SK-N-SH (cell line): ENCODE data around the gene TMPRSS15. TPM values are rescaled to one million over a fixed set of nuclear protein-coding genes. Genes with fewer than 3 reads are reported as not detected.

ENCODE experiments used
- CTCF ChIA-PET: fragments of 300-600, 350-600 bp; formaldehyde crosslinking; extraction: SDS; loops from one replicate; lab custom pipeline; 2021; lab: Yijun Ruan, JAX
- POLR2A ChIA-PET: fragments of 350-600 bp; sonication (Branson Sonifier 250); formaldehyde crosslinking; extraction: SDS; loops from one replicate; lab custom pipeline; 2020; ENCODE audit warnings: antibody characterized with exemption, inconsistent platforms; lab: Yijun Ruan, JAX
- DNase-seq: peaks from one replicate; pipeline ENCODE4 v3.0.0; 2012
- H2AFZ ChIP-seq: fragments of 200-600 bp; sonication (generic); 2 replicates; pipeline ENCODE4 v1.8.1; 2016; ENCODE audit warnings: antibody characterized with exemption, mild to moderate bottlenecking, low read depth
- H3F3A ChIP-seq: fragments of 200-600 bp; sonication (generic); replicated peaks from 2 replicates; pipeline ENCODE3; 2016; ENCODE audit warnings: antibody characterized with exemption, mild to moderate bottlenecking; ENCODE audit not compliant: insufficient read depth
- H3K27ac ChIP-seq, 2 experiments: fragments of 200-500 bp in 1 of 2; fragments of 200-600 bp in 1 of 2; sonication (Bioruptor generic) in 1 of 2; sonication (generic), shearing (Covaris generic) in 1 of 2; 2 replicates each; pipeline versions ENCODE4 v1.5.1 to v1.6.1; 2014 to 2016; ENCODE audit warnings: low read depth in 2 of 2, inconsistent platforms in 1 of 2, low read length in 1 of 2, mild to moderate bottlenecking in 1 of 2, mixed read lengths in 1 of 2
- H3K27me3 ChIP-seq: fragments of 200-600 bp; sonication (generic), shearing (Covaris generic); 2 replicates; pipeline ENCODE4 v1.6.1; 2016; ENCODE audit warnings: mixed run types; ENCODE audit not compliant: insufficient read depth
- H3K36me3 ChIP-seq, 2 experiments: fragments of 200-500 bp in 1 of 2; fragments of 200-600 bp in 1 of 2; sonication (Bioruptor generic) in 1 of 2; sonication (generic) in 1 of 2; replicated peaks in 1 of 2; 2 replicates each; pipeline versions ENCODE3 to v1.5.1; 2014 to 2016; ENCODE audit warnings: low read length in 1 of 2, mild to moderate bottlenecking in 1 of 2; ENCODE audit not compliant: insufficient read depth in 2 of 2, control insufficient read depth in 1 of 2
- H3K4me1 ChIP-seq, 2 experiments: fragments of 200-500 bp in 1 of 2; fragments of 200-600 bp in 1 of 2; sonication (Bioruptor generic) in 1 of 2; sonication (generic), shearing (Covaris generic) in 1 of 2; 2 replicates each; pipeline versions ENCODE4 v1.5.1 to v1.6.1; 2014 to 2016; ENCODE audit warnings: low read depth in 1 of 2, low read length in 1 of 2, mixed run types in 1 of 2; ENCODE audit not compliant: insufficient read depth in 2 of 2, control insufficient read depth in 1 of 2
- H3K4me2 ChIP-seq: fragments of 200-600 bp; sonication (generic), shearing (Covaris generic); 2 replicates; pipeline ENCODE4 v1.6.1; 2017; ENCODE audit warnings: mixed run types
- H3K4me3 ChIP-seq, 2 experiments: fragments of 200-500 bp in 1 of 2; fragments of 200-600 bp in 1 of 2; sonication (Bioruptor generic) in 1 of 2; sonication (generic), shearing (Covaris generic) in 1 of 2; 2 replicates each; pipeline versions ENCODE4 v1.5.1 to v1.8.1; 2014 to 2016; ENCODE audit warnings: low read depth in 2 of 2, inconsistent platforms in 1 of 2, low read length in 1 of 2, mild to moderate bottlenecking in 1 of 2, mixed read lengths in 1 of 2, moderate library complexity in 1 of 2
- H3K79me2 ChIP-seq: fragments of 200-600 bp; sonication (generic); 2 replicates; pipeline ENCODE4 v1.8.1; 2017; ENCODE audit warnings: mild to moderate bottlenecking; ENCODE audit not compliant: insufficient read depth
- H3K9ac ChIP-seq: fragments of 200-600 bp; sonication (generic); 2 replicates; pipeline ENCODE4 v1.6.1; 2017; ENCODE audit warnings: mixed run types
- H3K9me2 ChIP-seq: fragments of 200-600 bp; sonication (generic); 2 replicates; pipeline ENCODE4 v1.6.1; 2017; ENCODE audit warnings: mixed run types
- H3K9me3 ChIP-seq: fragments of 200-600 bp; sonication (generic); 2 replicates; pipeline ENCODE4 v1.6.1; 2017; ENCODE audit warnings: mixed run types, mild to moderate bottlenecking, moderate library complexity
- H4K20me1 ChIP-seq: fragments of 200-600 bp; sonication (generic); 2 replicates; pipeline ENCODE4 v1.6.1; 2017; ENCODE audit warnings: mild to moderate bottlenecking, mixed run types; ENCODE audit not compliant: insufficient read depth
- CTCF ChIP-seq: fragments of 200-600 bp; sonication (generic); IDR thresholded peaks from 2 replicates; pipeline ENCODE4 v1.6.1; 2017; ENCODE audit warnings: antibody characterized with exemption, mild to moderate bottlenecking, moderate library complexity
- FOXJ3 ChIP-seq: sonication (generic); formaldehyde crosslinking; IDR thresholded peaks from 2 replicates; pipeline ENCODE4 v1.5.1; 2020; ENCODE audit warnings: mild to moderate bottlenecking, missing genetic modification reagents
- FOXM1 ChIP-seq: IDR thresholded peaks from 2 replicates; pipeline ENCODE4 v1.4.0; 2012; ENCODE audit warnings: low read depth, mild to moderate bottlenecking
- IRF3 ChIP-seq: fragments of 150-350 bp; IDR thresholded peaks from 2 replicates; pipeline ENCODE4 v1.6.1; 2016; ENCODE audit warnings: mild to moderate bottlenecking, low read depth, low read length
- JUND ChIP-seq: IDR thresholded peaks from 2 replicates; pipeline ENCODE4 v1.4.0; 2012
- MXI1 ChIP-seq: IDR thresholded peaks from 2 replicates; pipeline ENCODE4 v1.6.1; 2012; ENCODE audit warnings: mild to moderate bottlenecking, low read depth, low read length, improper control_type of control experiment
- NFIC ChIP-seq: IDR thresholded peaks from 2 replicates; pipeline ENCODE4 v1.4.0; 2012; ENCODE audit warnings: borderline replicate concordance
- NRF1 ChIP-seq: IDR thresholded peaks from 2 replicates; pipeline ENCODE4 v1.6.1; 2012; ENCODE audit warnings: low read depth, mild to moderate bottlenecking, low read length
- POLR2AphosphoS5 ChIP-seq: IDR thresholded peaks from 2 replicates; pipeline ENCODE4 v1.6.1; 2012; ENCODE audit warnings: low read depth, low read length
- RAD21 ChIP-seq: IDR thresholded peaks from 2 replicates; pipeline ENCODE4 v1.6.1; 2012; ENCODE audit warnings: mild to moderate bottlenecking, low read length
- RFX5 ChIP-seq: IDR thresholded peaks from 2 replicates; pipeline ENCODE4 v1.6.1; 2012; ENCODE audit warnings: mild to moderate bottlenecking, improper control_type of control experiment, low read length
- RXRA ChIP-seq: IDR thresholded peaks from 2 replicates; pipeline ENCODE4 v1.4.0; 2012; ENCODE audit warnings: low read depth, mild to moderate bottlenecking, borderline replicate concordance
- TAF1 ChIP-seq: IDR thresholded peaks from 2 replicates; pipeline ENCODE4 v1.6.1; 2012; ENCODE audit warnings: low read depth, mild to moderate bottlenecking, low read length, moderate library complexity, borderline replicate concordance
- TCF12 ChIP-seq: IDR thresholded peaks from 2 replicates; pipeline ENCODE4 v1.4.0; 2012
- TEAD4 ChIP-seq: IDR thresholded peaks from 2 replicates; pipeline ENCODE4 v1.4.0; 2012; ENCODE audit warnings: mild to moderate bottlenecking, borderline replicate concordance; ENCODE audit not compliant: insufficient read depth
- USF1 ChIP-seq: IDR thresholded peaks from 2 replicates; pipeline ENCODE4 v1.4.0; 2012; ENCODE audit warnings: low read depth, borderline replicate concordance
- USF2 ChIP-seq: fragments of 150-350 bp; IDR thresholded peaks from 2 replicates; pipeline ENCODE4 v1.6.1; 2017; ENCODE audit warnings: antibody characterized with exemption, low read length, low read depth, borderline replicate concordance
- WGBS: methylation state at CpG from one replicate; pipeline ENCODE4 v1.1.6; 2017; ENCODE audit warnings: low lambda C conversion rate; 5-methylcytosine and 5-hydroxymethylcytosine counted together
- polyA plus RNA-seq, 3 experiments: library from polyadenylated mRNA; depleted of rRNA; stranded (reverse); fragments of >200 nt; gene quantifications; 2 replicates each; pipeline ENCODE4 v1.2.3, GENCODE V29; 2012

The TMPRSS15 gene
- polyA plus RNA-seq, 1 of the 3 experiments (the other 2 are of a cell fraction), result 0.03 TPM

- H2AFZ ChIP-seq, result no peak overlapping the region
- H3K4me1 ChIP-seq, result no peaks in the 10 kb centered on the region
- H3F3A ChIP-seq, result no peaks in the 10 kb centered on the region
- no peak overlapping the region for H3K27ac ChIP-seq
- no peaks in the 10 kb centered on the region for H3K79me2 ChIP-seq
- DNase-seq, result no peak
- no peaks in the 10 kb centered on the region for H3K36me3 ChIP-seq
- WGBS, result 0% methylated on average over 3 of the region's 3 CpGs
- no peak for TF ChIP-seq RAD21
- no peak for TF ChIP-seq CTCF
- TF ChIP-seq FOXM1, result no peak
- TF ChIP-seq TCF12, result no peak
- TF ChIP-seq RFX5, result no peak
- no peak for TF ChIP-seq NFIC
- no peak overlapping the region for H3K9ac ChIP-seq
- H3K4me3 ChIP-seq, result no peak overlapping the region
- ChIA-PET CTCF (no interaction called here), POLR2A (no interaction called here)
- no peaks in the 10 kb centered on the region for H4K20me1 ChIP-seq
- no peaks in the 10 kb centered on the region for H3K9me3 ChIP-seq
- H3K4me2 ChIP-seq, result no peak overlapping the region
- H3K27me3 ChIP-seq, result no peaks in the 10 kb centered on the region
- no peaks in the 10 kb centered on the region for H3K9me2 ChIP-seq
Measured at GRCh38 chr21:18417141-18417790, 13.7 kb upstream of the TMPRSS15 start.

GRCh38 chr21:18411565-18411964 lies 8.0 kb upstream of the TMPRSS15 start:
- no peaks in the 10 kb centered on the region for H3F3A ChIP-seq
- H3K27me3 ChIP-seq, result no peaks in the 10 kb centered on the region
- H4K20me1 ChIP-seq, result no peaks in the 10 kb centered on the region
- TF ChIP-seq TEAD4 (no peak), POLR2AphosphoS5 (no peak), USF2 (no peak), TAF1 (no peak), MXI1 (no peak), JUND (no peak), CTCF (no peak), IRF3 (no peak), FOXJ3 (CRISPR knock-in tag) (no peak), NRF1 (no peak), RXRA (no peak), USF1 (no peak), RFX5 (no peak)
- no peaks in the 10 kb centered on the region for H3K4me1 ChIP-seq
- no peak overlapping the region for H3K9ac ChIP-seq
- no peaks in the 10 kb centered on the region for H3K9me3 ChIP-seq
- CTCF ChIA-PET, result interaction anchor here (1.2 kb wide), 1 partner anchor 26 kb away, joined by 4 read pairs; no protein-coding TSS in a partner anchor
- no peak overlapping the region for H3K27ac ChIP-seq
- H2AFZ ChIP-seq, result no peak overlapping the region
- no peaks in the 10 kb centered on the region for H3K36me3 ChIP-seq
- 8% methylated on average over 5 of the region's 5 CpGs for WGBS
- no peak overlapping the region for H3K4me3 ChIP-seq
- no peak for DNase-seq
- POLR2A ChIA-PET, result no interaction called here
- no peaks in the 10 kb centered on the region for H3K9me2 ChIP-seq
- H3K79me2 ChIP-seq, result no peaks in the 10 kb centered on the region
- H3K4me2 ChIP-seq, result no peak overlapping the region
